ENCODE results near the gene PHLDB2.

Gene PHLDB2

DNA sequence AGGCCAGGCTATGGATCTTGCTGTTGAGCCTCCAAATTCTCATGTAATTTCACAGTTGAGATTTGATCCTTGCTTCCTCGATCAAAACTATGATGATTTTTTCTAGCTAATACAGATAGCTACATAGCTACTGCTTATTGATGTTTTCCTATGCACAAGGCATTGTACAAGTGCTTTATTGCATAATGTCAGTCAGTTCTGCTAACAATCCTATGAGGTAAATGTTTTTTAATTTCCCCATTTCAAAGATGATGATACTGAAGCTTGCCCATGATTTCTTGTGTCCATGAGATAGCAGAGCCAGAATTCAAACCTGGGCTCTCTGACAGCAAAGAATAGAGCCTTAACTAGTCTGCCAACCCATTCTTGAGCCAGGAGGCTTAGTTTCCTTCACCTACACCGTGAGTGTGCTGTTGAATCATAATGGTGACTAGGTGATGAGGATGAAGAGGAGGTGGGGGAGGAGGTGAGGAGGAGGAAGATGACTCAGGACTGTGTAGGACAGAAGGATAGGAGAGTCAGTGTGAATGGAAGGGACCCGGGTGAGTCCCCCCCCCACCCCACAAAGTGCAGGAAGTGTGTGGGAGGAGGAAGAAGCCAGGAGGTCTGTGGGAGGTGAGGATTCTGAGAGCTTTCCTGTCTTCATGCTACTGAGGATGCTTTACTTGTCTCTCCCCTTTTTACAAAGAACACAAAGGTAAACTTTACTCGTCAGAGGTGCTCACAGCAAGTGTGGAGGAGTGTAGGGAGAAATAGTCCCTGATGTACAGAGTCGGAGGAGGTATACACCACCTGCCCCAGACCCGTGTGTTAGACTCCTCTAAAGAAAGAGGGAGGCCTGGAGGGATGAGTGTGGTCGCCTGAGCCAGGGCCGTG is 143.3 kb downstream of the PHLDB2 start:
- no peak for DNase-seq

DNA sequence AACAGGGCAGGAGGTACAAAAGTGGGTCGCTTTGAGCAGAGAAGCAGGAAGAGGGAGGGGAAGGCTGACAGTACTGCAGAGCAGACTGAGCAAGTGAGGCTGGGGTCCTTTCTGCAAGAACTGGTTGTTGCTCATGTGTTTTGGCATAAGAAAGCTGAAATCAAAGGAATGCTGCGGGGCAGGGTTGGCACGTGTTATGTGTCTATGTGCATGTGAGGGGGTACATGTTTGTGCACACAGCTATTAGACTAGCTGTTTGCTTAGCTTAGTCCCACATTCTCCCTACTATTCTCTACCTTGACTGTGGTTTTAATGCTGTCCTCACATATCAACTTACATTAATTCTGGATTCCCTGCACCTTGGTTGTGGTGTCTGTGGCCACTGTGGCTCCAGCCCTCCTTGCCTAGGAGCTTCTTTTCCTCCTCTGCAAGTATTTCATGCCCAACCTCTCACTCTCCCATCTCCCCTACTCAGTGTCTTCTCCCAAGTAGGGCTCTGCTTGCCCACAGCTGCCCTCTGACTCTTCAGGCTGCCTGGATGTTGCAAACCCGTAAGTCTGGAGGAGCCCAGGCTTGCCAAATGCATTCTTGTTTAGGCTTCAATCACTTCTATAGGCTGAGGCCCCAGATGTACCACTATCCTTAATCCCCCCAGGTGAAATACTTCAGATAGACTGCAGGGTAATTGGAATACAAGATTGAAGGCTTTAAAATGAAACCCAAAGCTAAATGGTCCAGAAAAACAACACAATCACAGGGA is 144.4 kb downstream of the PHLDB2 start:
- DNase-seq: no peak

DNA sequence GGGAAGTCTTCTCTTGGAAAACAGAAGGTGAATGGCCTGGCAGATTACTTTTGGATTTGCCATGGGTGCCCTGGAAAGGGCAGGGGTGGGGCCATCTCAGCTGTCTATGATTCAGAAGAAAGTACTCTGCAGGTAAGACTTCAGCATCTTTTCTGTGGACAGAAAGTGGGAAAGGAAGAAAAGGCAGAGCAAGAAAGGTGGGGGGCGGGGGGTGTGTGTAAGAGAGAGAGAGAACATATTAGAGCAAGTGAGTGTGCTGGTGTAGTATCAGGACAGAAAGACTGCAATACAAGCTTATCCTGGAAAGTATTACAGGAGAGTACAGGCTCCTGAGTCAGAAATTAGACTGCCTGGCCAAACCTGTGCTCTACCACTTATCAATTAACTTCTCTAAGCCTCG is 145.1 kb downstream of the PHLDB2 start:
- DNase-seq: no peak

DNA sequence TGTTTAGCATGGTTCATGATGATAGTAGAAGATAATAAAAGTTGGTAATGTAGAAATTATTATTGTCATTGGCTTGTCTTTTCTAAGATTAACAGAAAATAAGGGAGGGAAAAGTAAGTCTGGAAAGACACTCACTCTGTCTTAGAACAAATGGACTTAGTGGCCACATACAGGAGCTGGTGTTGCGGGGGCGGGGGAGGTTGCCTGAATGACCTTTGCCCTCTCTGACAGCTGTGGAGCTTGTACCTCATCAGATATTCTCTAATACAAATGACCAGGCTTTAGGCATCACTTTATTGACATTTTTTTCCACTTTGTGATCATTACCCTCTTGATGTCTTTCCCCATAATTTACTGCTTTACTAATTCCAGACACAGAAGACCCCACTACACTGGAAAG is 145.6 kb downstream of the PHLDB2 start:
- DNase-seq: no peak

DNA sequence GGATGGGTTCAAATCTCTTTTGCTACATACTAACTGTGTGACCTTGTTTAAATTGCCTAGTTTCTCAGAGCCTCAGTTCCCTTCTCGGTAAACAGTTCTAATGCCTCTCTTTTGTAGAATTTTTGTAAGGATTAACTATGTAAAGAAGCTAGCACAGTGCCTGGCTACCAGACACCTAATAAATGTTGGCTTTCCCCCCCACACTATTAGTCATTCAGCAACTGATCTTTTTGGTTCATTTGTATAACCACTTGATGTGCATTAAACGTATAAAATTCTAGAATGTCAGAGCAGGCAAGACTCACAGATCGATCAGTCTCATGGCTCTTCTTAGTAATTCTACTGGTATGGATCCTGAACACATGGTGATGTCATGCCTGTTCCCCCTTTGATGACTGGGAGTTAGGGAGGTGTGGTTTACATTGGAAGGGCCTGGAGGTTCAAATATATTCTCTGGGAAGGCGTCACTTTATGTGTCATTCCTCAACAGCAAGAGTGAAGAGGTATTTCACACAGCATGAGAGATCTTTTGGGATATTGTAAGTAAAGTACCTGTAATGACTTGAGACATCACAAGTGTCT is 146.1 kb downstream of the PHLDB2 start:
- DNase-seq: no peak

DNA sequence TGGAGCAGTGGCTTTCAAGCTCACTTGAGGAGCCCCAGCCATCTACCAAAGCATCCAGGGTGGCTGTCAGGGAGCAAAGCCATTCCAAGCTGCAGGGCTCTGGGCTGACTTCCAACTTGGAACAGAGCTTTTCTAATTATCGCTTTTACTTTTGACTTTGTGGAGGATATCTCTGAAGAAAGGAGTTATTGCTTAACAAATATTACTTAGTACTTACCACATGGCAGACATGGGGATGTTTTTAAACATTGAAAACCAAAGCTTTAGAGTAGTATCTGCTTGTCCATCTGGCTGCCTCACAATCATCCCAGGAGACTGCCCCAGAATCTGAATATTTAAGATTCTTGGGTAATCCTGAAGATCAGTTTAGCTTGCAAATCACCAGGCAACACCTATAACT is 148.6 kb downstream of the PHLDB2 start:
- DNase-seq: no peak

DNA sequence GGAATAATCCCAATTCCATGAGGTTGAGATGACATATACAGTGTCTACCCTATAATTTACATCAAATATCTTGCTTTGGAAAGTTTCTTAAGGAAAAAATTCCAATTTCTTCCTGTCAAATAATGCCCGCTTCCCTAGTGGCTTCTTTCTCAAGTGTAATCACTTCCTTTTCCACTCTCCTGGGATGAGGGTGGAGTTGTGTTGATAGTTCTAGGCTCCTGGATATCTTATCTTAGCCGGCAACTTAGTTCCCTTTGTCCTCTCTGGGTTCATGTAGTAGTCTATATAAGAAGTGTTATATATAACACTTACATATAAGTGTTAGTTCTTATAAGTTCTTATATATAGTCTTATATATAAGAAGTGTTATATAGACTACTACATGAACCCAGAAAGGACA is 150.6 kb downstream of the PHLDB2 start:
- no peak for DNase-seq

DNA sequence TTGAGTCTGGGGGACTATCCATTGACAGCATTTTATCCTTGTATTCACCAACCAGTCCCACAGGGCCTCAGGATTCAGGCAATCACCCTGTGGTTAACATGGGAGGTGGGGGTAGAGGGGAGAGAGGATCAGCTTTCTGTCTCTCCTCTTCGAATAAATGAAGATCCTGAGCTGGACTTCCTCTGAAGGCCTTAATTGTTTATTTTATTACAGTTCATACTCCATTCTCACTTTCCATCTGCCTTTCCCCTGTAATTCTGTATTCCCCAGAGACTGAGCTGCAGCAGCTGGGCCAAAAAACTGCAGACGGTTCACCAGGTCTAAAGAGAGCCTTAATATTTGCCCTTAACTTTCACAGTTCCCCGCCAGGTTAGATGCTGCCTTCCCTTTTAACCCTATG is 151.6 kb downstream of the PHLDB2 start:
- peak; percentile 97 for DNase-seq

DNA sequence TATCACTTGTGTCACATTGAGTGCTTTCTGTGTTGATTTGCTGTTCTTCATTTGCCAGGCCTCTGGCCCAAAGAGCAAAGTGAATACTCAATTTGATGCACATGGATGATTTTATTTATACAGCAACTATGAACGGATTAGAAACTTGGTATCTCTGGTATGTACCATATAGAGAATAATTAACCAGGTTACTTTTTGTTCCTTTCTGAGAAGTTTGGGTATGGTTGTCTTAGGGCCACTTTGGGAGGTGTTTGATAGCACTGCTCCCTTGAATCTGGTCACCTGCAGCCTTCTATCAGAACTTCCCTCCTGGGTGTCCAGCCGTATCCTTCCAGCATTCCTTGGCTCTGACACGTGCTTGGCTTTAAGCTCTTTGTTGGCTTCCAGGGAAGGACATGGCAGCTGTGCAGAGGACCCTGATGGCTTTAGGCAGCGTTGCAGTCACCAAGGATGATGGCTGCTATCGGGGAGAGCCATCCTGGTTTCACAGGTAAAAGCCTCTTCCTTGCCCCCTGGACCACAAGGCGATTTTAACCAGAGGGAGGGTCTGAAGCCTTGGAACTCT is 152.4 kb downstream of the PHLDB2 start:
- DNase-seq: no peak

DNA sequence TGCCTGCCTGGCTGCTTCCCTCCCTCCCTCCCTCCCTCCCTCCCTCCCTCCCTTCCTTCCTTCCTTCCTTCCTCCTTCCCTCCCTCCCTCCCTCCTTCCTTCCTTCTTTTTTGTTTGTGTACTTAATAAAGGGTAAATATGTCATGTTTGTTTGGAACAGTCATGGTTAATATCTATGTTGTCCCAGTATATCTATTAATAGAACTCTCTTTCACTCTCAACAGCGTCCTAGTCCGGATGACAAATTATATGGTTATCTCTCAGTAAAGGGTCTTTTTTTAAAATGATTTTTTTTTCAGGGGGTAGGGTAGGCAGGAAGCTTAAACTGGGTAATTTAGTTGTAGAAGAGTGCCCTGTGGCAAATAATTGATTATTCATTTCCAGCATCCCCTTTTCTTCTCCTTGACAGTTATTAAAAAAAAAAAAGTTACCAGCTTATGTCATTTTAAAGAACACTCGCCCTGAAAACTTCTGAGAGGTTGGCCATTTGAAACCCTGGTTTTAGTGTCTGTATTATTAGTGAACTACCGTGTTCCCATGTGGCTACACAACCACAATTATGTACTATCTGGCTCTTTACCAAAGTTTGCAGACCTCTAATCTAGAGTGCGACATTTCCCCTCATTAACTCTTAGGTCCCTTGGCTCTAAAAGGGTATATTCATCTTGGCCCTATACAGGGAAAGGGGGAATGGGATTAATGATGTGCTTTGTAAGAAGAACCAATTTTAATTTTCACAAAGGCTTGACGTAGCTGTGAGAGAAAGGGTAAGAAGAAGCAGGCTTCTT is 153.3 kb downstream of the PHLDB2 start:
- DNase-seq: no peak

DNA sequence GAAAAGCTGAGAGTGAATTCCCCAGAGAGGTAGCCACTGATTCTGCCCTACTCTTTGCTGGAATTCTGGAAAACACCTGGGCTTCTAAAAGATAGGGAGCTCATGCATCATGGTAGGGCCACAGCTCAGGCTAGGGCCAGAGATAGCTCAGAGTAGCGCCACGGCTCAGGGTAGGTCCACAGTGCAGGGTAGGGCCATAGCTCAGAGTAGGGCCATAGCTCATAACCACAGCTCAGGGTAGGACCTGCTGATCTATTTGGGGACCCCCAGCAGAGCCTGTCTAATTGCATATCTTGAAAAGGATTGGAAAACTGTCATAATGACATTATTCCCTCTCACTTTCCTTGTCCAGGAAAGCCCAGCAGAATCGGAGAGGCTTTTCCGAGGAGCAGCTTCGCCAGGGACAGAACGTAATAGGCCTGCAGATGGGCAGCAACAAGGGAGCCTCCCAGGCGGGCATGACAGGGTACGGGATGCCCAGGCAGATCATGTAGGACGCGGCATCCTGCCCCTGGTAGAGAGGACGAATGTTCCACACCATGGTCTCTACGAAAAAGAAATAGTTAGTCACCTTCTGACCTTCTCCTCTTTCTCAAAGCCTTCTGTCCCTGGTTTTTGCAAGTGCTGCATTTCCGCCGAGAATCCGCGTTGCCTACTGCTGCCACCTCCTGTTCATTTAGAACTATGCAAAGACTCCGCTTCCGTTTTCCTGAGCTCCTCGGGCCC is 154.2 kb downstream of the PHLDB2 start:
- no peak for DNase-seq

DNA sequence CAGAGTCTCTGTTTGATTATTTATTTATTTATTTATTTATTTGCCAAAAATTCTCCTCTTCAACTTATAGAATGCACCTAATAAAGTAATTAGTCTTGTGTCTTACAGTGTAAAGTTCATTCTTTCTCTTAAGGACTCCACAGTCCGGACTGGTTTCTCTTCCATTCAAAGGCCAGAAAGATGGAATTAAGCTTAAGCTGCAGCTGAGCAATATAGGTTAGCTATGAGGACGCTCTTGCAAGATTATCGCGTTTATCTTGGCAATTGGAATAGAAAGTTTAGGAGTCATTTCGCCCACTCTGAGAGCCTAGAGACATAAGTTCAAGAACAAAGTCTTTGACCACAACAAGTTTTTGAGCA is 154.7 kb downstream of the PHLDB2 start:
- no peak for DNase-seq

DNA sequence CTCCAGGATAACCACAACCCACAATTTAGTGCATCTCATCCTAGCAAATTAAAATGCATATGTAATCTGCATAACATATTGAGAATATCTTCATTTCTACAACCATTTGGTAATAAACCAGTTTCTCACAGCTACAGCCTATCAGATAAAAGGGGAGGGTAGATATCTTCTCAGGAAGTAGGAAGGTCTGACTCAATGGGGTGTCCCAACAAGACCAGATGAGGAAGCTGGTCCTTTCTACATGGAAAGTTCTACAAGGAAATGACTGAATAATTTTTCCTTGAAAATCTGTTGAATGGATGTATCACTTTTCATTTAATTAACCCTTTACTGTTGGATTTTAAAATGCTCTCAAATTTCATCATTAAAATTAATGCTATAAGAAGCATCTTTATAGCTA is 158.0 kb downstream of the PHLDB2 start:
- DNase-seq: no peak

DNA sequence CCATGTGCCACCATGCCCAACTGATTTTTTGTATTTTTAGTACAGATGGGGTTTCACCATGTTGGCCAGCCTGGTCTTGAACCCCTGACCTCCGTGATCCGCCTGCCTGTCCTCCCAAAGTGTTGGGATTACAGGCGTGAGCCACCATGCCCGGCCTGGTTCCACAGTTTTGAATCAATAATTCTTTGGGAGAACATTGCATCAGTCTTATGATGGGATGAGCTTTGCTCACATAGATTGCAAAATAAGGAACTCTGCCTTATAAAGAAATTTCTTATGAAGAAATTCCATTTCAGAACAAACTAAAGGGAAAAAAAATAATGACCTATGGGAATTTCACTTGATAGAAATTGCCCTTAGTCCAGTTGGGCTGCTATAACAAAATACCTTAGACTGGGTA is 159.6 kb downstream of the PHLDB2 start:
- no peak for DNase-seq

DNA sequence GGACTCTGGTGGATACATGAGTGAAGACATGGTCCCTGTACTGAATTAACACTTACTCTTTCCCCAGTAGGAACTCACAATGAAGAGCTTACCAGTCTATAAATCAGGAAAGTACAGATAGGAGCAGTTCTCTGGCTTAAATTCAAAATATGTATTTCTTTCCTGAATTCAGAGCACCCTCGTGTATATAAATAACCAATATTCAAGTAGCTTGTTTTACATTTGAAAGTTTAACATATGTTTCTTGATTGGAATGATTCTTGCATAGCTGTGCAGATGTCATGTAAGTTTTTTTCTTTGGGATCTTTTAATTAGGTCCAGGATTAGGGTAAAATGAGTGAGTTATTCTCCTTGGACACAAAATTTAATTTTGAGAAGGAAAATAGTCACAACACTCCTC is 160.7 kb downstream of the PHLDB2 start:
- DNase-seq: no peak

DNA sequence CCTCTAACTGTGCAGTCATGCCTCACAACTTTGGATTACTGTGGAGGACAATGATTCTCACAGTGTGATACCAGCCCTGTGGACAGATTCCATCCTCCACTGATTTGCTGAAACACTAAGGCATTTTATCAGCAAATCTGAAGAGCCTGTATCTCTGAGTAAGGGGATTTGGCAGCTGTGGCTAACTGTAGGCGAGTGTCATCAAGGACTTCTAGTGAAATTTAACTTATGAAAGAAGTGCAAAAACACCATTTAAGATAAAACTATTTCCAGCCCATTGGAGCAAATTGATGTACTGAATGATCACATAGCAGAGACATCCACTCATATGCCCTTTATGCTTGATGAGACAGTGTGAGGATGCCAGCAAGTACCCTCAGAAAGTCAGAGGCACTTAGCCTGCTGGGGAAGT is 161.6 kb downstream of the PHLDB2 start:
- no peak for DNase-seq
